ENCODE data around the gene TAF9. TPM values are rescaled to one million over a fixed set of nuclear protein-coding genes. Genes with fewer than 3 reads are reported as not detected.
A peak's percentile ranks its signal among the peaks of the same experiment; 100 is the strongest.
"Not testable (repeated sequence)": the region's sequence is repeated elsewhere in the genome, so short reads cannot be mapped to it uniquely, and the experiment has no call there.

TAF9 gene
- total RNA-seq, 4 donors from 2014 or later: 32.1 to 79.4 (median 45.5) TPM

GRCh38 chr5:69334793-69335268 lies 34.5 kb downstream of the TAF9 start:
- in situ Hi-C loops (cut with MboI; ENCODE audit: low pct_ligation_motif_present in 1 of 4, low pct_unique_long_range_greater_than_20kb in 1 of 4, low sequenced_read_pairs in 3 of 4): loop anchor here in 3 of 4 donors (10.0 to 25.0 kb wide), 3 partner anchors 173 to 248 kb away; partner anchors contain the start of genes SLC30A5 (in 3 of the 3) and CCNB1 (in 1 of the 3)
- H3K4me1 ChIP-seq: peaks cover 0 to 31% (median 16%) of the 10 kb centered on the region in 4 donors
- intact Hi-C loops (cut with DNase I; ENCODE audit: low total_unique reads): loop anchor here (10.0 kb wide), 1 partner anchor 290 kb away; no protein-coding TSS in a partner anchor
- H3K36me3 ChIP-seq: no peaks in the 10 kb centered on the region
- no peak overlapping the region for H3K4me3 ChIP-seq
- 9% methylated on average over 18 of the region's 18 CpGs; no CpG with 5 or more reads in 1 of the 2 donors for WGBS, 2 donors (ENCODE audit: low coverage in 1 of 2)
- no peak for TF ChIP-seq EP300 (IDR thresholded peaks at IDR 0.05; ENCODE audit: low read depth)
- TF ChIP-seq, protein P1, sequence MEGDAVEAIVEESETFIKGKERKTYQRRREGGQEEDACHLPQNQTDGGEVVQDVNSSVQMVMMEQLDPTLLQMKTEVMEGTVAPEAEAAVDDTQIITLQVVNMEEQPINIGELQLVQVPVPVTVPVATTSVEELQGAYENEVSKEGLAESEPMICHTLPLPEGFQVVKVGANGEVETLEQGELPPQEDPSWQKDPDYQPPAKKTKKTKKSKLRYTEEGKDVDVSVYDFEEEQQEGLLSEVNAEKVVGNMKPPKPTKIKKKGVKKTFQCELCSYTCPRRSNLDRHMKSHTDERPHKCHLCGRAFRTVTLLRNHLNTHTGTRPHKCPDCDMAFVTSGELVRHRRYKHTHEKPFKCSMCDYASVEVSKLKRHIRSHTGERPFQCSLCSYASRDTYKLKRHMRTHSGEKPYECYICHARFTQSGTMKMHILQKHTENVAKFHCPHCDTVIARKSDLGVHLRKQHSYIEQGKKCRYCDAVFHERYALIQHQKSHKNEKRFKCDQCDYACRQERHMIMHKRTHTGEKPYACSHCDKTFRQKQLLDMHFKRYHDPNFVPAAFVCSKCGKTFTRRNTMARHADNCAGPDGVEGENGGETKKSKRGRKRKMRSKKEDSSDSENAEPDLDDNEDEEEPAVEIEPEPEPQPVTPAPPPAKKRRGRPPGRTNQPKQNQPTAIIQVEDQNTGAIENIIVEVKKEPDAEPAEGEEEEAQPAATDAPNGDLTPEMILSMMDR (IDR thresholded peaks at IDR 0.05): peak; percentile 73 to 80 (median 75)
- H3K9me3 ChIP-seq: no peaks in the 10 kb centered on the region
- peak; percentile 88 for DNase-seq
- no peak overlapping the region for H3K27ac ChIP-seq
- no peaks in the 10 kb centered on the region for H3K27me3 ChIP-seq

DNA sequence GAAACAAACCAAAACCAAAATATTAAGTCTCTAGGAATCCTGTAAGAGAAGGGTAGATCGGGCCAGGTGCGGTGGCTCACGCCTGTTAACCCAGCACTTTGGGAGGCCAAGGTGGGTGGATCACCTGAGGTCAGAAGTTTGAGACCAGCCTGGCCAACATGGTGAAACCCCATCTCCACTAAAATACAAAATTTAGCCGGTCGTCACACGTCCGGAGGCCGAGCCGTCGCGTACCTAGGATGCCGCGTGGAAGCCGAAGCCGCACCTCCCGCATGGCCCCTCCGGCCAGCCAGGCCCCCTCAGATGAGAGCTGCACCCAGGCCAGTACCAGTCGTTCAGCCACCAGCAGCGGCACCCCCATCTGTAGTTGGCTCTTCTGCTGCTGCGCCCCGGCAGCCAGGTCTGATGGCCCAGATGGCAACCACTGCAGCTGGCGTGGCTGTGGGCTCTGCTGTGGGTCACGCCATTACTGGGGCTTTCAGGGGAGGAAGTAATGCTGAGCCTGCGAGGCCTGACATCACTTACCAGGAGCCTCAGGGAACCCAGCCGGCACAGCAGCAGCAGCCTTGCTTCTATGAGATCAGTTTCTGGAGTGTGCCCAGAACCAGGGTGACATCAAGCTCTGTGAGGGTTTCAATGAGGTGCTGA lies 35.5 kb downstream of the TAF9 start:
- H3K4me3 ChIP-seq, H3K36me3 ChIP-seq, H3K27me3 ChIP-seq, H3K9me3 ChIP-seq, H3K27ac ChIP-seq, DNase-seq: not testable (repeated sequence)
- peaks cover 0 to 31% (median 16%) of the 10 kb centered on the region in 4 donors for H3K4me1 ChIP-seq
- in situ Hi-C loops (cut with MboI; ENCODE audit: low pct_ligation_motif_present in 1 of 4, low pct_unique_long_range_greater_than_20kb in 1 of 4, low sequenced_read_pairs in 3 of 4): loop anchor here in 3 of 4 donors (10.0 to 25.0 kb wide), 3 partner anchors 171 to 246 kb away; partner anchors contain the start of genes SLC30A5 (in 3 of the 3) and CCNB1 (in 1 of the 3)
- WGBS, 2 donors (ENCODE audit: low coverage in 1 of 2): 93% methylated on average over 10 of the region's 25 CpGs; no CpG with 5 or more reads in 1 of the 2 donors
- intact Hi-C loops (cut with DNase I; ENCODE audit: low total_unique reads): loop anchor here (10.0 kb wide), 1 partner anchor 289 kb away; no protein-coding TSS in a partner anchor

DNA sequence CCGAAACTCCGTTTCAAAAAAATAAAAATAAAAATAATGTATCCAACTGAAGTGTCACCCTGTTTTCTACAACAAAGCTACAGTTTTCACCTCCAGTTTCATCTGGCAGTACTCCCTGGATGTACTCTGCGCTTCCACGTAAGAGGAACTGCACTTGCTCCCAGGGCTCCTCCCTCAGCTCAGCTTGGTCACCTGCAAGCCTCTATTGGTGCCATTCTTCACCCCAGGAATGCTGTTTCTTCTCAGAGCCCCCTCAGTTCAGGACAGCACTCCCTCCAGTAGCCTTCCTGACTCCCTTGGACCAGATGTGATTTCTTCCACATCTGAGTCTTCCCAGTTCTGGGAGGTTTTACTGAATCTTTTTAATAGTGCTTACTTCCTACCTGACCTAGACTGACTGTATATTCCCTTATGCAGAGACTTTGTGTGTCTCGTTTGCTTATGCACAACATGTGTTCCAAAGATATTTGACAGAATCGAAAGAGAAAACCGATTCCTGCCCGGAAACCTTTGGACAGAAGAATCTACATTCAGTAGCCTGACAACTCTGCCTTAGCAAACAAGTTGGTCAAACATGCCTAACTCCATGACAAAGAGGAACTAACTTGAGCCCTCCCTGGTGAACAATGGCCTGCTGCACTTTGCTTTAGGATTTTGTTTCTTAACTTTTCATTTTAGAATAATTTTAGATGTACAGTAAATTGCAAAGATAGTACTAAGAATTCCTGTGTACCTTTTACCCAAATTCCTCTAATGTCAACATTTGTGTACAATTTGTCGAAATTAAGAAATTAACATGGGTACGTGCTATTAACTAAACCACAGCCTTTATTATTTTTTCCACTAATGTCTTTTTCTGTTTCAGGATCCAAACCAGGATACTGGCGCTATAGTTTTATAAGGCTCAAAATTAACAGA lies 37.5 kb downstream of the TAF9 start:
- 31 to 44% methylated on average over 11 of the region's 11 CpGs for WGBS, 2 donors (ENCODE audit: low coverage in 1 of 2)
- intact Hi-C loops (cut with DNase I; ENCODE audit: low total_unique reads): loop anchor here (10.0 kb wide), 1 partner anchor 287 kb away; no protein-coding TSS in a partner anchor

DNA sequence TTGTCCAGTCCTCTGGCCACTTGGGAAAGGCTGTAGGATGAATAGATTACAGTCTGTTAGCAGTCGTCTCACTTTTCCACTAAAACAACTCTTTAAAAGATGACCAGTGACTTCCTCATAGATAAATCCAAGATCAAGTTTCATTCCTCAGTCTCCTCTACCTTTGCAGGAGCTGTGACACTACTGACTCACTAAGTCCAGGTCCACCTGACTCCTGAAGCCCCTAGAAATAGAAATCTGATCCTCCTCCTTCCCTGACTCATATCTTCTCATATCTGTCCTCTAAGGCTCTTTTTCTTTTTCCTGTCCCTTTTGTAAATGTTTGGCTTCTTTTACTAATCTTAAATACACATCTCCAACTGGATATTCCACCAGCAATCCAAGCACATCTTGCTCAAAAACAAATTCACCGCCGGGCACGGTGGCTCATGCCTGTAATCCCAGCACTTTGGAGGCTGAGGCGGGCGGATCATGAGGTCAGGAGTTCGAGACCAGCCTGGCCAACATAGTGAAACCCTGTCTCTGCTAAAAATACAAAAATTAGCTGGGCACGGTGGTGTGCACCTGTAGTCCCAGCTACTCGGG lies 39.3 kb downstream of the TAF9 start:
- H3K27ac ChIP-seq: no peak overlapping the region
- TF ChIP-seq EP300 (IDR thresholded peaks at IDR 0.05; ENCODE audit: low read depth) (no peak), POLR2A (IDR thresholded peaks at IDR 0.05) (no peak), POLR2AphosphoS5 (IDR thresholded peaks at IDR 0.05) (no peak)
- TF ChIP-seq, protein P1 (IDR thresholded peaks at IDR 0.05): no peak
- intact Hi-C loops (cut with DNase I; ENCODE audit: low total_unique reads): loop anchor here (10.0 kb wide), 1 partner anchor 285 kb away; no protein-coding TSS in a partner anchor
- H3K36me3 ChIP-seq: no peaks in the 10 kb centered on the region
- no peaks in the 10 kb centered on the region for H3K9me3 ChIP-seq
- no peak overlapping the region for H3K4me3 ChIP-seq
- in situ Hi-C loops (cut with MboI; ENCODE audit: low pct_ligation_motif_present in 1 of 4, low pct_unique_long_range_greater_than_20kb in 1 of 4, low sequenced_read_pairs in 3 of 4): loop anchor here in 3 of 4 donors (10.0 to 25.0 kb wide), 3 partner anchors 168 to 243 kb away; partner anchors contain the start of genes SLC30A5 (in 3 of the 3) and CCNB1 (in 1 of the 3)
- 91 to 94% methylated on average over 3 to 9 of the region's 9 CpGs for WGBS, 2 donors (ENCODE audit: low coverage in 1 of 2)
- no peak for DNase-seq
- H3K27me3 ChIP-seq: no peaks in the 10 kb centered on the region
- peaks cover 0 to 40% (median 20%) of the 10 kb centered on the region in 4 donors for H3K4me1 ChIP-seq

More for the DNA sequence above, 37.5 kb downstream of the TAF9 start:
- Histone ChIP-seq H3K27me3 (no peaks in the 10 kb centered on the region), H3K4me1 (peaks cover 0 to 31% (median 16%) of the 10 kb centered on the region in 4 donors), H3K27ac (peak overlapping the region; percentile 81 to 91 (median 86)), H3K9me3 (no peaks in the 10 kb centered on the region), H3K36me3 (no peaks in the 10 kb centered on the region), H3K4me3 (peak overlapping the region; percentile 45 to 78 (median 60))
- DNase-seq: peak; percentile 57
- TF ChIP-seq POLR2AphosphoS5 (IDR thresholded peaks at IDR 0.05) (peak in 2 of 3 donors; percentile 6 to 28), POLR2A (IDR thresholded peaks at IDR 0.05) (peak; percentile 51)
- TF ChIP-seq, protein P1 (IDR thresholded peaks at IDR 0.05): no peak
- in situ Hi-C loops (cut with MboI; ENCODE audit: low pct_ligation_motif_present in 1 of 4, low pct_unique_long_range_greater_than_20kb in 1 of 4, low sequenced_read_pairs in 3 of 4): loop anchor here in 3 of 4 donors (10.0 to 25.0 kb wide), 3 partner anchors 169 to 244 kb away; partner anchors contain the start of genes SLC30A5 (in 3 of the 3) and CCNB1 (in 1 of the 3)

All from transverse colon (tissue), 4 donors.